Spleen (tissue), 7 donors: ENCODE measurements around the gene HRH2.

ENCODE experiments used
- POLR2A ChIP-seq, 3 donors: fragments of 450-650 bp; IDR thresholded peaks; one replicate each; pipeline ENCODE4 v1.5.1; 2017; ENCODE audit warnings: antibody characterized with exemption in 3 of 3, mild to moderate bottlenecking in 1 of 3
- POLR2AphosphoS5 ChIP-seq, 3 donors: sonication (generic); formaldehyde crosslinking; IDR thresholded peaks; one replicate each; pipeline ENCODE4 v1.5.1; 2017; ENCODE audit warnings: antibody characterized with exemption in 3 of 3
- TF ChIP-seq, protein P1 (sequence below), 11 experiments: fragments of 200-600 bp in 7 of 11; fragments of 450-650 bp in 4 of 11; sonication (generic) in 4 of 11; IDR thresholded peaks in 8 of 11; conservative IDR thresholded peaks in 3 of 11; 1 replicate in 7 of 11; 2 replicates in 4 of 11; pipeline versions ENCODE4 v1.4.0 to v1.8.0; 2016 to 2021; ENCODE audit warnings: antibody characterized with exemption in 11 of 11, inconsistent platforms in 4 of 11, mild to moderate bottlenecking in 1 of 11
- donor health status: DM: no; HTN: no; CAD: no; lungs with moderate emphysema.
- donor health status: DM: no; HTN: no; CAD: no.
- donor health status: DM: no; HTN: no; CAD: no.

GRCh38 chr5:175654339-175654738 is 3.5 kb upstream of the HRH2 start:
- TF ChIP-seq, protein P1, sequence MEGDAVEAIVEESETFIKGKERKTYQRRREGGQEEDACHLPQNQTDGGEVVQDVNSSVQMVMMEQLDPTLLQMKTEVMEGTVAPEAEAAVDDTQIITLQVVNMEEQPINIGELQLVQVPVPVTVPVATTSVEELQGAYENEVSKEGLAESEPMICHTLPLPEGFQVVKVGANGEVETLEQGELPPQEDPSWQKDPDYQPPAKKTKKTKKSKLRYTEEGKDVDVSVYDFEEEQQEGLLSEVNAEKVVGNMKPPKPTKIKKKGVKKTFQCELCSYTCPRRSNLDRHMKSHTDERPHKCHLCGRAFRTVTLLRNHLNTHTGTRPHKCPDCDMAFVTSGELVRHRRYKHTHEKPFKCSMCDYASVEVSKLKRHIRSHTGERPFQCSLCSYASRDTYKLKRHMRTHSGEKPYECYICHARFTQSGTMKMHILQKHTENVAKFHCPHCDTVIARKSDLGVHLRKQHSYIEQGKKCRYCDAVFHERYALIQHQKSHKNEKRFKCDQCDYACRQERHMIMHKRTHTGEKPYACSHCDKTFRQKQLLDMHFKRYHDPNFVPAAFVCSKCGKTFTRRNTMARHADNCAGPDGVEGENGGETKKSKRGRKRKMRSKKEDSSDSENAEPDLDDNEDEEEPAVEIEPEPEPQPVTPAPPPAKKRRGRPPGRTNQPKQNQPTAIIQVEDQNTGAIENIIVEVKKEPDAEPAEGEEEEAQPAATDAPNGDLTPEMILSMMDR (IDR thresholded peaks at IDR 0.05 in 8 of 11, conservative IDR thresholded peaks at IDR 0.05 in 3 of 11): no peak
- no peak for TF ChIP-seq POLR2A (IDR thresholded peaks at IDR 0.05)
- no peak for TF ChIP-seq POLR2AphosphoS5 (IDR thresholded peaks at IDR 0.05)
